ENCODE results near the gene NCOA6. TPM values are rescaled to one million over a fixed set of nuclear protein-coding genes. Genes with fewer than 3 reads are reported as not detected.
A peak's percentile ranks its signal among the peaks of the same experiment; 100 is the strongest.

NCOA6 gene
- total and polyA plus RNA-seq, 2 donors (not counting 1 experiment from before 2014, with no cell fraction given): 8.1 to 12.0 TPM

DNA sequence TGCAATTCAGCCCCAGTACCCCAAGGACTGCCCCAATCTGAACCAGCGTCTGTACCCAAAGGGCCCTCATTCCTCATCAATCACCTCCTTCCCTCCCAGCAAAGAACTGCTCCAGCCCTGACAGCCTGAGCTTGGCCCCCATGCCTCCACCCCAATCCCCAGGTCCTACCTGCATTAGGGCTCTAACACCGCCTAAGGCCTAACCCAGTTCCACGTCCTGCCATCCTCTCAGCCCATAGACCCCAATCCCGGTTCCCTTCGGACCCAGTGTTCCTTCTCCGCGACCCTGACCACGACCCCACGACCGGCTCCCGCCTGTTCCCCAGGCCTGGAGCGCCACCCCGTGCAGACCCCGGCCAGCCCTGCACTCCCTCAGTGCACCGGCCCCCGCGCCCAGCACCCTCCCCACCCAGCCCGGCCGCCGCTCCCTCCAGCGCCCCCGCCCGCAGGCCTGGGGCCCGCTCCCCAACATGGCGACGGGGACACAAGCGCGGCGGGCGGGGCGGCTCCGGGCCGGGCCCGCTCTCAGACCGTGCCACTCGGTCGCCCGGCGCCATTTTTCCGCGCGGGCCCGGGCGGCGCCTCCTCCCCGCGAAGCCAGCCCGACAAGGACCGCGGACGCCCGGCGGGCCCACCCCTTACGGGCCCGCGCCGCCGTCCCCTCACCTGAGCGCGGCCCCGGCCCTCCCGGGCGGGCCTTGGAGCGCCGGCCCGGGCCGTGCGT is 483 bp downstream of the NCOA6 start:
- Histone ChIP-seq H3K4me2 (ENCODE audit: extremely low read depth, insufficient read depth, low read length) (peak overlapping the region; percentile 73), H3K36me3 (ENCODE audit: control insufficient read depth, insufficient read depth, low read length) (no peaks in the 10 kb centered on the region), H3K4me3 (replicated peaks in 1 of 4; ENCODE audit: control extremely low read depth in 1 of 4, insufficient read depth in 1 of 4, low read depth in 3 of 4, low read length in 4 of 4) (peak overlapping the region; percentile 84 to 98 (median 93)), H3K27me3 (ENCODE audit: control insufficient read depth, insufficient read depth, low read length) (peaks cover 1% of the 10 kb centered on the region), H2AFZ (ENCODE audit: low read length) (peak overlapping the region; percentile 68), H4K20me1 (ENCODE audit: control insufficient read depth, extremely low read depth, insufficient read depth, low read length) (no peaks in the 10 kb centered on the region), H3K4me1 (ENCODE audit: control insufficient read depth, extremely low read depth, insufficient read depth, low read length) (peaks cover 4% of the 10 kb centered on the region), H3K27ac (ENCODE audit: insufficient read depth, low read length) (peak overlapping the region; percentile 72), H3K79me2 (ENCODE audit: control insufficient read depth, insufficient read depth, low read length) (peaks cover 48% of the 10 kb centered on the region), H3K9me3 (ENCODE audit: control insufficient read depth, insufficient read depth, low read depth, low read length) (no peaks in the 10 kb centered on the region), H3K9ac (ENCODE audit: insufficient read depth, low read length) (peak overlapping the region; percentile 88)
- peak; percentile 32 to 40 for DNase-seq (ENCODE audit: low read depth in 2 of 2)
- TF ChIP-seq CTCF (conservative IDR thresholded peaks at IDR 0.05 in 1 of 2, IDR thresholded peaks at IDR 0.05 in 1 of 2; ENCODE audit: low read depth in 1 of 2, low read length in 2 of 2): no peak
- TF ChIP-seq EZH2 (IDR thresholded peaks at IDR 0.05; ENCODE audit: low read length, missing control alignments): no peak

GRCh38 chr20:34824452-34824805 is 1.0 kb downstream of the NCOA6 start:
- Histone ChIP-seq H3K4me2 (ENCODE audit: extremely low read depth, insufficient read depth, low read length) (peak overlapping the region; percentile 73), H3K27ac (ENCODE audit: insufficient read depth, low read length) (peak overlapping the region; percentile 72), H3K4me3 (replicated peaks in 1 of 4; ENCODE audit: control extremely low read depth in 1 of 4, insufficient read depth in 1 of 4, low read depth in 3 of 4, low read length in 4 of 4) (peak overlapping the region; percentile 84 to 98 (median 93)), H2AFZ (ENCODE audit: low read length) (peak overlapping the region; percentile 68), H3K9ac (ENCODE audit: insufficient read depth, low read length) (peak overlapping the region; percentile 88), H3K4me1 (ENCODE audit: control insufficient read depth, extremely low read depth, insufficient read depth, low read length) (peaks cover 4% of the 10 kb centered on the region), H4K20me1 (ENCODE audit: control insufficient read depth, extremely low read depth, insufficient read depth, low read length) (no peaks in the 10 kb centered on the region), H3K79me2 (ENCODE audit: control insufficient read depth, insufficient read depth, low read length) (peaks cover 53% of the 10 kb centered on the region), H3K9me3 (ENCODE audit: control insufficient read depth, insufficient read depth, low read depth, low read length) (no peaks in the 10 kb centered on the region), H3K36me3 (ENCODE audit: control insufficient read depth, insufficient read depth, low read length) (no peaks in the 10 kb centered on the region), H3K27me3 (ENCODE audit: control insufficient read depth, insufficient read depth, low read length) (no peaks in the 10 kb centered on the region)
- DNase-seq (ENCODE audit: low read depth in 2 of 2): peak; percentile 45
- TF ChIP-seq CTCF (conservative IDR thresholded peaks at IDR 0.05 in 1 of 2, IDR thresholded peaks at IDR 0.05 in 1 of 2; ENCODE audit: low read depth in 1 of 2, low read length in 2 of 2) (no peak), EZH2 (IDR thresholded peaks at IDR 0.05; ENCODE audit: low read length, missing control alignments) (no peak)

- H3K79me2 ChIP-seq (ENCODE audit: control insufficient read depth, insufficient read depth, low read length): peaks cover 57% of the 10 kb centered on the region
- peak overlapping the region; percentile 84 to 98 (median 93) for H3K4me3 ChIP-seq (replicated peaks in 1 of 4; ENCODE audit: control extremely low read depth in 1 of 4, insufficient read depth in 1 of 4, low read depth in 3 of 4, low read length in 4 of 4)
- TF ChIP-seq EZH2 (IDR thresholded peaks at IDR 0.05; ENCODE audit: low read length, missing control alignments): no peak
- no peak for TF ChIP-seq CTCF (conservative IDR thresholded peaks at IDR 0.05 in 1 of 2, IDR thresholded peaks at IDR 0.05 in 1 of 2; ENCODE audit: low read depth in 1 of 2, low read length in 2 of 2)
- no peaks in the 10 kb centered on the region for H3K36me3 ChIP-seq (ENCODE audit: control insufficient read depth, insufficient read depth, low read length)
- no peaks in the 10 kb centered on the region for H3K27me3 ChIP-seq (ENCODE audit: control insufficient read depth, insufficient read depth, low read length)
- H4K20me1 ChIP-seq (ENCODE audit: control insufficient read depth, extremely low read depth, insufficient read depth, low read length): no peaks in the 10 kb centered on the region
- no peaks in the 10 kb centered on the region for H3K9me3 ChIP-seq (ENCODE audit: control insufficient read depth, insufficient read depth, low read depth, low read length)
- no peak overlapping the region for H3K9ac ChIP-seq (ENCODE audit: insufficient read depth, low read length)
- H2AFZ ChIP-seq (ENCODE audit: low read length): no peak overlapping the region
- no peak for DNase-seq (ENCODE audit: low read depth in 2 of 2)
- H3K27ac ChIP-seq (ENCODE audit: insufficient read depth, low read length): peak overlapping the region; percentile 72
- peaks cover 4% of the 10 kb centered on the region for H3K4me1 ChIP-seq (ENCODE audit: control insufficient read depth, extremely low read depth, insufficient read depth, low read length)
- H3K4me2 ChIP-seq (ENCODE audit: extremely low read depth, insufficient read depth, low read length): peak overlapping the region; percentile 73
Observed at GRCh38 chr20:34824026-34824425, 1.4 kb downstream of the NCOA6 start.
